ENCODE measurements around the gene GMPPA.

Gene GMPPA

GRCh38 chr2:219522111-219523030 is 23.7 kb downstream of the GMPPA start:
- DNase-seq: peak; percentile 92

- DNase-seq: peak; percentile 26
These were observed 24.5 kb downstream of the GMPPA start for GRCh38 chr2:219523031-219523671.

- no peak for DNase-seq
These were observed 26.1 kb downstream of the GMPPA start for GRCh38 chr2:219524817-219525216.

GRCh38 chr2:219525533-219526232 is 27.0 kb downstream of the GMPPA start:
- no peak for DNase-seq

GRCh38 chr2:219526320-219527075 is 27.8 kb downstream of the GMPPA start:
- DNase-seq: no peak

- no peak for DNase-seq
These were observed 28.3 kb downstream of the GMPPA start for GRCh38 chr2:219527076-219527394.

GRCh38 chr2:219527472-219527871 is 28.8 kb downstream of the GMPPA start:
- DNase-seq: no peak

GRCh38 chr2:219530048-219530963 is 31.6 kb downstream of the GMPPA start:
- peak; percentile 81 for DNase-seq

- DNase-seq: no peak
These were observed 33.1 kb downstream of the GMPPA start for GRCh38 chr2:219531639-219532377.

- DNase-seq: no peak
These were observed 33.6 kb downstream of the GMPPA start for GRCh38 chr2:219532378-219532649.

GRCh38 chr2:219533930-219534661 is 35.4 kb downstream of the GMPPA start:
- DNase-seq: no peak

GRCh38 chr2:219536425-219536824 is 37.7 kb downstream of the GMPPA start:
- DNase-seq: no peak

- DNase-seq: no peak
These were observed 38.3 kb downstream of the GMPPA start for GRCh38 chr2:219536967-219537366.

GRCh38 chr2:219537657-219538488 is 39.2 kb downstream of the GMPPA start:
- no peak for DNase-seq

GRCh38 chr2:219538504-219538951 is 39.8 kb downstream of the GMPPA start:
- no peak for DNase-seq

GRCh38 chr2:219538956-219539788 is 40.5 kb downstream of the GMPPA start:
- no peak for DNase-seq

- DNase-seq: no peak
These were observed 41.4 kb downstream of the GMPPA start for GRCh38 chr2:219539926-219540678.
